ENCODE results near the gene PSIP1.

DNA sequence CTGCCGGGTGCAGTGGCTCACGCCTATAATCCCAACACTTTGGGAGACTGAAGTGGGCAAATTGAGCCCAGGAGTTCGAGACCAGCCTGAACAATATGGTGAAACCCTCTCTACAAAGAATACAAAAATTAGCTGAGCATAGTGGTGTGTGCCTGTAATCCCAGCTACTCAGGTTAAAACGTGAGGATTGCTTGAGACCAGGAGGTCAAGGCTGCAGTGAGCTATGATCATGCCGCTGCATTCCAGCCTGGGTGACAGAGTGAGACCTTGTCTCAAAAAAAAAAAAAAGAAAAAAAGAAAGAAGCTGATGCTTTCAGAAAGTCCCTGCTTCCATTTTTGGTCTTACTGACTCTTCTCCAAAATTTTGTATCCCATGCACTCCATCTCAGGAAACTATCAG is 56.8 kb downstream of the PSIP1 start:
- TF ChIP-seq EZH2 (IDR thresholded peaks at IDR 0.05; ENCODE audit: borderline replicate concordance, low read length) = no peak
- TF ChIP-seq, protein P1, sequence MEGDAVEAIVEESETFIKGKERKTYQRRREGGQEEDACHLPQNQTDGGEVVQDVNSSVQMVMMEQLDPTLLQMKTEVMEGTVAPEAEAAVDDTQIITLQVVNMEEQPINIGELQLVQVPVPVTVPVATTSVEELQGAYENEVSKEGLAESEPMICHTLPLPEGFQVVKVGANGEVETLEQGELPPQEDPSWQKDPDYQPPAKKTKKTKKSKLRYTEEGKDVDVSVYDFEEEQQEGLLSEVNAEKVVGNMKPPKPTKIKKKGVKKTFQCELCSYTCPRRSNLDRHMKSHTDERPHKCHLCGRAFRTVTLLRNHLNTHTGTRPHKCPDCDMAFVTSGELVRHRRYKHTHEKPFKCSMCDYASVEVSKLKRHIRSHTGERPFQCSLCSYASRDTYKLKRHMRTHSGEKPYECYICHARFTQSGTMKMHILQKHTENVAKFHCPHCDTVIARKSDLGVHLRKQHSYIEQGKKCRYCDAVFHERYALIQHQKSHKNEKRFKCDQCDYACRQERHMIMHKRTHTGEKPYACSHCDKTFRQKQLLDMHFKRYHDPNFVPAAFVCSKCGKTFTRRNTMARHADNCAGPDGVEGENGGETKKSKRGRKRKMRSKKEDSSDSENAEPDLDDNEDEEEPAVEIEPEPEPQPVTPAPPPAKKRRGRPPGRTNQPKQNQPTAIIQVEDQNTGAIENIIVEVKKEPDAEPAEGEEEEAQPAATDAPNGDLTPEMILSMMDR (IDR thresholded peaks at IDR 0.05; ENCODE audit: low read length) = no peak

Measured in OCI-LY1 (cell line).